Lower leg skin (tissue), 3 donors: Measurements from ENCODE around the gene TJAP1.

Experiments
- POLR2A ChIP-seq, 2 donors: fragments of 450-650 bp; IDR thresholded peaks; one replicate each; pipeline ENCODE4 v1.6.1; 2016 to 2017; ENCODE audit warnings: antibody characterized with exemption in 2 of 2, mild to moderate bottlenecking in 1 of 2, moderate library complexity in 1 of 2
- TF ChIP-seq, protein P1 (sequence below), 3 donors: fragments of 450-650 bp; IDR thresholded peaks; one replicate each; pipeline ENCODE4 v1.5.1; 2016; ENCODE audit warnings: antibody characterized with exemption in 3 of 3, mild to moderate bottlenecking in 3 of 3, moderate library complexity in 2 of 3

DNA sequence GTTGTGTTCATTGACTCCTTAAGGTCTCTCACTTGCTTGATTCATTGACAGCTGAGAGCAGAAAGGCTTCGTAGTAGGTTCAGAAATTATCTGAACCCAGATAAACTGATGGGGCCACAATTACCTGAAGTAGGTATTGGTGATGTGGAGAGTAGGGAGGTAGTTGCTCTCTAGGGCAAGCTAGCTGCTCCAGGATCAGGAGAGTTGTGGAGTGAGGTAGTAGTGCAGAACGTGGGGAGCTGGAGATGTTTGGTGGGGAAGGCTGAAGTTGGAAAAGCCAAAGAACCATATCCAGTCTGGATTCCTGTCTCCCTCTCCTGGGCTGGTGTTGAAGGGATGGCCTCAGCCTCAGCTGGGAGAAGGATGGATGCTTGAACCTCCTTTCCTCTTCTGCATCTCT, 15.9 kb downstream of the TJAP1 start:
- no peak for TF ChIP-seq POLR2A (IDR thresholded peaks at IDR 0.05)
- TF ChIP-seq, protein P1, sequence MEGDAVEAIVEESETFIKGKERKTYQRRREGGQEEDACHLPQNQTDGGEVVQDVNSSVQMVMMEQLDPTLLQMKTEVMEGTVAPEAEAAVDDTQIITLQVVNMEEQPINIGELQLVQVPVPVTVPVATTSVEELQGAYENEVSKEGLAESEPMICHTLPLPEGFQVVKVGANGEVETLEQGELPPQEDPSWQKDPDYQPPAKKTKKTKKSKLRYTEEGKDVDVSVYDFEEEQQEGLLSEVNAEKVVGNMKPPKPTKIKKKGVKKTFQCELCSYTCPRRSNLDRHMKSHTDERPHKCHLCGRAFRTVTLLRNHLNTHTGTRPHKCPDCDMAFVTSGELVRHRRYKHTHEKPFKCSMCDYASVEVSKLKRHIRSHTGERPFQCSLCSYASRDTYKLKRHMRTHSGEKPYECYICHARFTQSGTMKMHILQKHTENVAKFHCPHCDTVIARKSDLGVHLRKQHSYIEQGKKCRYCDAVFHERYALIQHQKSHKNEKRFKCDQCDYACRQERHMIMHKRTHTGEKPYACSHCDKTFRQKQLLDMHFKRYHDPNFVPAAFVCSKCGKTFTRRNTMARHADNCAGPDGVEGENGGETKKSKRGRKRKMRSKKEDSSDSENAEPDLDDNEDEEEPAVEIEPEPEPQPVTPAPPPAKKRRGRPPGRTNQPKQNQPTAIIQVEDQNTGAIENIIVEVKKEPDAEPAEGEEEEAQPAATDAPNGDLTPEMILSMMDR (IDR thresholded peaks at IDR 0.05) = no peak
